BLaER1 treated with 17β-estradiol and CSF1 and Interleukin-3, amounts not matched to agents 10 nM and 100 nM (cell line): ENCODE data around the gene ALPK1.

Experiments
- H3K27ac ChIP-seq, 11 experiments: shearing (Covaris generic); formaldehyde crosslinking; 2 replicates each; pipeline ENCODE4 v1.8.1; 2022
- H3K27me3 ChIP-seq, 11 experiments: shearing (Covaris generic); formaldehyde crosslinking; 2 replicates each; pipeline ENCODE4 v1.8.1; 2022
- H3K36me3 ChIP-seq, 11 experiments: shearing (Covaris generic); formaldehyde crosslinking; 2 replicates each; pipeline ENCODE4 v1.8.1; 2022
- H3K4me1 ChIP-seq, 10 experiments: shearing (Covaris generic); formaldehyde crosslinking; 2 replicates each; pipeline ENCODE4 v1.8.1; 2022
- H3K4me2 ChIP-seq, 11 experiments: shearing (Covaris generic); formaldehyde crosslinking; 2 replicates each; pipeline ENCODE4 v1.8.1; 2022
- H3K4me3 ChIP-seq, 10 experiments: shearing (Covaris generic); formaldehyde crosslinking; 2 replicates each; pipeline ENCODE4 v1.8.1; 2022
- H3K9ac ChIP-seq, 11 experiments: shearing (Covaris generic); formaldehyde crosslinking; 2 replicates each; pipeline ENCODE4 v1.8.1; 2022
- H3K9me3 ChIP-seq, 11 experiments: shearing (Covaris generic); formaldehyde crosslinking; replicated peaks in 1 of 11; 2 replicates each; pipeline ENCODE4 v1.8.1; 2022
- H4K20me1 ChIP-seq, 11 experiments: shearing (Covaris generic); formaldehyde crosslinking; 2 replicates each; pipeline ENCODE4 v1.8.1; 2022
- Cebpa-rat ChIP-seq, 11 experiments: shearing (Covaris generic); IDR thresholded peaks; 2 replicates each; pipeline ENCODE4 v1.8.1; 2022

ALPK1 gene

DNA sequence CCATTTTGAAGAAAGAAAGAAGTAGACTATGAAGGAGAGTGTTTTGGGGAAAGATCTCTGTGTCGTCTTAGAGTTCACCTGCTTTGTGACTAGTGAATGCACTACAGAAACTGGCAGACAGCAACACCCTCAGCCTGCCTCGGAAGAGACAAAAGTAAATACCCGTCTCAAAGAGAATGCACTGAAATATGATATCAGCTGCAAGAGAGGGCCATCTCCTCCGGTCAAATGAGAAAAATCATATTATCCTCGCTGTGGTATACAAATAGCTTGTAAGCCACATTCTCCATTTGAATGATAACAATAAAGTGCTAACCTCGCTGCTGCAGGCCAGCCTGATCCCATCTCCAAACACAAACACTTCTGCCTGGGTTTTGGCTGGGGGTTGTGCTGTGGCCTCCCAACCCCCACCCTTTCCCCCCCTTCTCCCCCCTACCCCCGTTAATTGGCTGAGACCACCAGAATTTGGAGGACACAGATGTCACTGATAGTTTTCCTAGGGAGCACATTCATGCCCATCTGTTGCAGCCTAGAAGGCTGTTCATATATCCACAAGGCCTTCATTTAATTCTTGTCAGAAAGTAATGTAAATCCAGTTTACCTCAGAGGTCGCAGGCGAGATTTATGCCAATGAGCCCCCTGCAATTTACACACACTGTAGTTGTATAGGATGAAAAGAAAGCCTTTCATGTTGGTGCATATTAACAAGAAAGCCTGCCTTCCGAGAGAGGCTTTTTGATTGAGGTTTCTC is 46.3 kb downstream of the ALPK1 start:
- Histone ChIP-seq H3K4me2 (no peak overlapping the region), H3K9ac (no peak overlapping the region), H3K36me3 (peaks cover 0 to 18% (median 0%) of the 10 kb centered on the region in 11 experiments; a peak in 3 of 22 replicates), H3K27ac (no peak overlapping the region), H3K27me3 (no peaks in the 10 kb centered on the region), H3K4me1 (peaks cover 0 to 10% (median 5%) of the 10 kb centered on the region in 10 experiments; a peak in 9 of 20 replicates), H3K9me3 (no peaks in the 10 kb centered on the region), H3K4me3 (no peak overlapping the region), H4K20me1 (peaks cover 0 to 76% (median 0%) of the 10 kb centered on the region in 11 experiments; a peak in 2 of 22 replicates)
- TF ChIP-seq Cebpa-rat (IDR thresholded peaks at IDR 0.05), result no peak

GRCh38 chr4:112348488-112349158 is 51.5 kb downstream of the ALPK1 start:
- Histone ChIP-seq H3K36me3 (peaks cover 0 to 20% (median 0%) of the 10 kb centered on the region in 11 experiments; a peak in 2 of 22 replicates), H3K27ac (no peak overlapping the region), H3K9ac (no peak overlapping the region), H3K4me1 (peaks cover 0 to 10% (median 5%) of the 10 kb centered on the region in 10 experiments; a peak in 9 of 20 replicates), H4K20me1 (peaks cover 0 to 69% (median 0%) of the 10 kb centered on the region in 11 experiments; a peak in 2 of 22 replicates), H3K9me3 (no peaks in the 10 kb centered on the region), H3K4me2 (no peak overlapping the region), H3K27me3 (no peaks in the 10 kb centered on the region), H3K4me3 (no peak overlapping the region)
- TF ChIP-seq Cebpa-rat (IDR thresholded peaks at IDR 0.05), result no peak

DNA sequence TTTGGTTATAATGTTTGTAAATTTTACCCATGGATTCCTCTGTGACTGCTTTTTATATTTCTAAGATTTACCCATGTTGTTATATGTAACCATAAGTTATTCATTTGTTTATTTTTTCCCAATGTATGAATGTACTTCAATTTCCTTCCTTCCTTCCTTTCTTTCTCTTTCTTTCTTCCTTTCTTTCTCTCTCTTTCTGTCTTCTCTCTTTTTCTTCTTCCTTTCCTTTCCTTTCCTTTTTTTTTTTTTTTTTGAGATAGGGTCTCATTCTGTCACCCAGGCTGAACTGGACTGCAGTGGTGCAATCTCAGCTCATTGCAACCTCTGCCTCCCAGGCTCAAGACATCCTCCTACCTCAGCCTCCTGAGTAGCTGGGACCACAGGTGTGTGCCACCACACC is 55.6 kb downstream of the ALPK1 start:
- no peak overlapping the region for H3K4me3 ChIP-seq
- no peak overlapping the region for H3K27ac ChIP-seq
- H3K9me3 ChIP-seq, result peaks cover 0 to 26% (median 22%) of the 10 kb centered on the region in 11 experiments; a peak in 15 of 22 replicates

DNA sequence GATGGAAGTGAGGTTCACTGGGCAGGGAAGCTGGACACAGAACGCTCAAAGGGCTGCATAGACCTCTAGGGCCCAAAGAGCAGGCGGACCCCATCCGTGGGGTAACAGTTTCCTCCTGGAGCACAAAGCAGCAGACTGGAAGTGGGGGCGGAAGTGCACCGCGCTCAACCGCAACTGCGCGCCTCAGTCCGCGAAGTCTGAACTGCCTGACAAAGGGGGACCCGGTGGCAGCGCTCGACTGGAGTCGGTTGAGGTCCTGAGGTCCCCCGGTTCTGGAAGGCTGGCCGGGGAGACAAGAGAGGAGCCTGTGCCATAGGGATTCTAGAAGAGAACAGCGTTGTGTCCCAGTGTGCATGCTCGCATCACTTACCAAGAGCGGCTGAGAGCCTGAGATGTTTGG is 58.5 kb downstream of the ALPK1 start:
- no peak overlapping the region for H3K9ac ChIP-seq
- H3K27me3 ChIP-seq, result no peaks in the 10 kb centered on the region
- TF ChIP-seq Cebpa-rat (IDR thresholded peaks at IDR 0.05), result no peak
- no peak overlapping the region for H3K4me2 ChIP-seq
- H3K9me3 ChIP-seq, result peaks cover 14 to 54% (median 51%) of the 10 kb centered on the region in 11 experiments; a peak in 21 of 22 replicates
- peaks cover 0 to 2% (median 0%) of the 10 kb centered on the region in 10 experiments; a peak in 2 of 20 replicates for H3K4me1 ChIP-seq
- peaks cover 0 to 23% (median 0%) of the 10 kb centered on the region in 11 experiments; a peak in 2 of 22 replicates for H4K20me1 ChIP-seq
- H3K36me3 ChIP-seq, result peaks cover 0 to 67% (median 0%) of the 10 kb centered on the region in 11 experiments; a peak in 4 of 22 replicates
- H3K4me3 ChIP-seq, result no peak overlapping the region
- no peak overlapping the region for H3K27ac ChIP-seq

More for the DNA sequence above, 55.6 kb downstream of the ALPK1 start:
- Histone ChIP-seq H3K27me3 (no peaks in the 10 kb centered on the region), H3K36me3 (peaks cover 0 to 47% (median 0%) of the 10 kb centered on the region in 11 experiments; a peak in 4 of 22 replicates), H3K4me1 (no peaks in the 10 kb centered on the region), H3K4me2 (no peak overlapping the region), H3K9ac (no peak overlapping the region), H4K20me1 (peaks cover 0 to 46% (median 0%) of the 10 kb centered on the region in 11 experiments; a peak in 2 of 22 replicates)
- TF ChIP-seq Cebpa-rat (IDR thresholded peaks at IDR 0.05), result no peak

DNA sequence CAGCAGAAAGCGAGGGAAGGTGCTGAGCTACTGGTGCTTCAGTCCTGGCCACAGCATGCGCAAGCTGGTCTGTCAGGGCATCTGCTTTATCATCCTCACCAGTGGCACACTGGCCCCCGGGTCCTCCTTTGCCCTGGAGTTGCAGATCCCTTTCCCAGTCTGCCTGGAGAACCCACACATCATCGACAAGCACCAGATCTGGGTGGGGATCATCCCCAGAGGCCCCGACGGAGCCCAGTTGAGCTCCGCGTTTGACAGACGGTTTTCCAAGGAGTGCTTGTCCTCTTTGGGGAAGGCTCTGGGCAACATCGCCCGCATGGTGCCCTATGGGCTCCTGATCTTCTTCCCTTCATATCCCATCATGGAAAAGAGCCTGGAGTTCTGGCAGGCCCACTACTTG is 60.3 kb downstream of the ALPK1 start:
- TF ChIP-seq Cebpa-rat (IDR thresholded peaks at IDR 0.05), result no peak
- Histone ChIP-seq H3K9me3 (peaks cover 26 to 72% (median 68%) of the 10 kb centered on the region in 11 experiments), H4K20me1 (peaks cover 0 to 11% (median 0%) of the 10 kb centered on the region in 11 experiments; a peak in 2 of 22 replicates), H3K9ac (no peak overlapping the region), H3K27me3 (no peaks in the 10 kb centered on the region), H3K27ac (no peak overlapping the region), H3K4me2 (no peak overlapping the region), H3K36me3 (peaks cover 0 to 71% (median 0%) of the 10 kb centered on the region in 11 experiments; a peak in 5 of 22 replicates), H3K4me1 (peaks cover 0 to 15% (median 12%) of the 10 kb centered on the region in 10 experiments; a peak in 17 of 20 replicates), H3K4me3 (no peak overlapping the region)

DNA sequence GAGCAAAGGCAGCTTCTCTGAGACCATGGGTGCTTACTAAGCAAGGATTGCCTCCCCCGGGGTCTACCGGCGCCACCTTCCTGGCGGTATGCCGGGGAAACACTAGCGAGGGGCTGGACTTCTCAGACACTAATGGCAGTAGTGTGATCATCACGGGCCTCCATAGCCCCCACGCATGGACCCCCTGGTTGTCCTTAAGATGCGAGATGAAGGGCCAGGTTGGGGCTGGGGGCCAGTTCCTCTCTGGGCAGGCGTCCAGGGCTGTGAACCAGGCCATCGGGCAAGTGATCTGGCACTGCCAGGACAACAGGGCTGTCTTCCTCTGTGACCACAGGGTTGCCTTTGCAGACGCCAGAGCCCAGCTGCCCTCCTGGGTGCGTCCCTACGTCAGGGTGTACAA is 60.7 kb downstream of the ALPK1 start:
- no peak overlapping the region for H3K4me3 ChIP-seq
- no peak for TF ChIP-seq Cebpa-rat (IDR thresholded peaks at IDR 0.05)
- peaks cover 30 to 76% (median 73%) of the 10 kb centered on the region in 11 experiments for H3K9me3 ChIP-seq
- H3K27me3 ChIP-seq, result no peaks in the 10 kb centered on the region
- peaks cover 0 to 7% (median 0%) of the 10 kb centered on the region in 11 experiments; a peak in 2 of 22 replicates for H4K20me1 ChIP-seq
- peaks cover 0 to 73% (median 0%) of the 10 kb centered on the region in 11 experiments; a peak in 5 of 22 replicates for H3K36me3 ChIP-seq
- no peak overlapping the region for H3K27ac ChIP-seq
- no peak overlapping the region for H3K9ac ChIP-seq
- H3K4me1 ChIP-seq, result peaks cover 0 to 15% (median 12%) of the 10 kb centered on the region in 10 experiments; a peak in 17 of 20 replicates
- no peak overlapping the region for H3K4me2 ChIP-seq

- H4K20me1 ChIP-seq, result peaks cover 0 to 1% (median 0%) of the 10 kb centered on the region in 11 experiments; a peak in 2 of 22 replicates
- H3K4me2 ChIP-seq, result no peak overlapping the region
- H3K27ac ChIP-seq, result no peak overlapping the region
- H3K27me3 ChIP-seq, result no peaks in the 10 kb centered on the region
- peaks cover 0 to 15% (median 12%) of the 10 kb centered on the region in 10 experiments; a peak in 17 of 20 replicates for H3K4me1 ChIP-seq
- H3K36me3 ChIP-seq, result peaks cover 0 to 75% (median 0%) of the 10 kb centered on the region in 11 experiments; a peak in 5 of 22 replicates
- TF ChIP-seq Cebpa-rat (IDR thresholded peaks at IDR 0.05), result no peak
- H3K9ac ChIP-seq, result no peak overlapping the region
- H3K9me3 ChIP-seq, result peaks cover 33 to 82% (median 78%) of the 10 kb centered on the region in 11 experiments
- H3K4me3 ChIP-seq, result no peak overlapping the region
Measured at GRCh38 chr4:112358415-112358814, 61.2 kb downstream of the ALPK1 start.

GRCh38 chr4:112358952-112359749 is 62.0 kb downstream of the ALPK1 start:
- no peak overlapping the region for H3K4me3 ChIP-seq
- H3K4me2 ChIP-seq, result no peak overlapping the region
- H3K4me1 ChIP-seq, result peaks cover 0 to 15% (median 12%) of the 10 kb centered on the region in 10 experiments; a peak in 17 of 20 replicates
- H3K36me3 ChIP-seq, result peaks cover 0 to 75% (median 0%) of the 10 kb centered on the region in 11 experiments; a peak in 5 of 22 replicates
- no peaks in the 10 kb centered on the region; a peak in 2 of 22 replicates for H4K20me1 ChIP-seq
- peaks cover 33 to 86% (median 78%) of the 10 kb centered on the region in 11 experiments for H3K9me3 ChIP-seq
- no peak overlapping the region for H3K9ac ChIP-seq
- no peak for TF ChIP-seq Cebpa-rat (IDR thresholded peaks at IDR 0.05)
- H3K27ac ChIP-seq, result no peak overlapping the region
- no peaks in the 10 kb centered on the region for H3K27me3 ChIP-seq
